Rectal smooth muscle tissue (tissue), 1 donor: ENCODE results near the gene TFAP2C.
"Not testable (repeated sequence)": the region's sequence is repeated elsewhere in the genome, so short reads cannot be mapped to it uniquely, and the experiment has no call there.

Experiments
- H3K27ac ChIP-seq: one replicate; pipeline ENCODE4 v1.7.0; 2013; ENCODE audit warnings: low read depth, low read length, inconsistent platforms
- H3K27me3 ChIP-seq: one replicate; pipeline ENCODE4 v1.7.0; 2013; ENCODE audit warnings: low read length; ENCODE audit not compliant: control insufficient read depth, insufficient read depth
- H3K36me3 ChIP-seq: one replicate; pipeline ENCODE4 v1.7.0; 2013; ENCODE audit warnings: low read length; ENCODE audit not compliant: control insufficient read depth, insufficient read depth
- H3K4me1 ChIP-seq: one replicate; pipeline ENCODE4 v1.7.0; 2013; ENCODE audit warnings: low read length; ENCODE audit not compliant: control insufficient read depth, insufficient read depth
- H3K4me3 ChIP-seq: one replicate; pipeline ENCODE4 v1.7.0; 2013; ENCODE audit warnings: low read length
- H3K9ac ChIP-seq: one replicate; pipeline ENCODE4 v1.7.0; 2013; ENCODE audit warnings: low read length

The TFAP2C gene

DNA sequence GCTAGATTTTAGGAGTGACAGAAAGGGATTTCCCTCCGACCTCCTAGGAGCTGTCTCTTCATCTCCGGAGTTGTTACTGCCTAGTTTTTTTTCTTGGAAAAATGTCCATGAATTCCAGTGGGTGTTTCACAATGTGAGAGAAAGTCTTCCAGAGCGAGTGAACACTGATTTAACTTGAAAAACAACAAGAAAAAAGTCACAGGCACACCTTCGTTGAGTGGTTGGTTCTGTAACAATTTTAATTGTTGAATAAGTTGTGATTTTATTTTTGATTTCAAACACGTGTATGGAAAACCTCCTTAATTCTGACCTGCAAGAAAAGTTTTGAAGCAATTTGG, 2.9 kb downstream of the TFAP2C start:
- Histone ChIP-seq H3K27ac (no peak overlapping the region), H3K36me3 (no peaks in the 10 kb centered on the region), H3K4me1 (no peaks in the 10 kb centered on the region), H3K27me3 (peaks cover 25% of the 10 kb centered on the region), H3K4me3 (no peak overlapping the region), H3K9ac (no peak overlapping the region)

DNA sequence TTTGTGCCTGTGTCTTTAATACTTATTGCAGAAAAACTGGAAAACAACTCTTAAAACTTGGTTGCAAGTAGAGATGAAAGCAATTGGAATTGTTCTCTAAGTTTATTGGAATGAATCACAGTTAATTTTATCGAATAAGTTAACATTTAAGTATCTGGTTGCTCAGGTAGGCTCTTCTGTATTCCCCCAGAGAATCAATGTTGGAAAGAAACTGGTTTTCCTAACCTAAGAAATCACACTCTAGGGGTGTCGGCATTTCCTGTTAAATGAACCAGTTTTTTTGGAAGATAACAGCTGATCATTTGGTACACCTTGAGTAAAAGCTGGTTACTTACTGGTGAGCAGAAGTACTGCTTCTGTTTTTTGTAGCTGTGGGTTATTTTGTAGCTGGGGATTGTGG, 5.2 kb downstream of the TFAP2C start:
- Histone ChIP-seq H3K9ac (no peak overlapping the region), H3K4me1 (no peaks in the 10 kb centered on the region), H3K4me3 (no peak overlapping the region), H3K27me3 (peaks cover 16% of the 10 kb centered on the region), H3K36me3 (no peaks in the 10 kb centered on the region), H3K27ac (no peak overlapping the region)

DNA sequence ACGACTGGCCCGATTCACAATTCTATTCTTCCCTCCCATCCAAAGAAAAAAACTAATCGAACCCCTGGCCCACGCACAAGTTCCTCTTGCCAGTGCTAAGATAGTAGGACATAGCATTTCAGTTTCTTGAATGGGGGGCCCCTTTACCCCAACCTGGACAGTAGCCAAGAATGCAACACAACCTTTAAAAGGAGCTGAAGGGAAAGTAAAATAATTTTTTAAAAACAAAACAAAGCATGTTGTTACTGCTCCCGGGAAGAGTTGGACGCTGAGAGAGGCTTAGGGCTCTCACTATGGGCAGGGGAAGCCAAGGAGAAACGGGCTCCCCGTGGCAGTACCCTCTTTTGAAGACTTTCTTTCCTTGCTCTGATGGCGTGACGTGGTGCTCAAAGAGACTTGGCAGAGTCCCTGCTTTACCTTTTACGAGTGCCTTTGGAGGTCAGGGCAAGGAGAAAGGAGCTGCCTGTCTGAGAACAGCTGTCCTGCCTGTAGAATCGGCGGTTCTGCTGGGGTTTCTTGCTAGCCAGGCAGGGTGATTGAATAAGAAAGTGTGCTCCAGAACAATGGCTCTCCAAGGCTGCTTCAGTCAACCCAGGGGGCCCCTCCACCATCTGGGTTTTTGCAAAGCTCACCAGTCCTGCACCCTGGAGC, 5.8 kb downstream of the TFAP2C start:
- H3K4me1 ChIP-seq = no peaks in the 10 kb centered on the region
- H3K27me3 ChIP-seq = peaks cover 10% of the 10 kb centered on the region
- no peak overlapping the region for H3K27ac ChIP-seq
- H3K4me3 ChIP-seq = no peak overlapping the region
- H3K36me3 ChIP-seq = no peaks in the 10 kb centered on the region
- no peak overlapping the region for H3K9ac ChIP-seq

DNA sequence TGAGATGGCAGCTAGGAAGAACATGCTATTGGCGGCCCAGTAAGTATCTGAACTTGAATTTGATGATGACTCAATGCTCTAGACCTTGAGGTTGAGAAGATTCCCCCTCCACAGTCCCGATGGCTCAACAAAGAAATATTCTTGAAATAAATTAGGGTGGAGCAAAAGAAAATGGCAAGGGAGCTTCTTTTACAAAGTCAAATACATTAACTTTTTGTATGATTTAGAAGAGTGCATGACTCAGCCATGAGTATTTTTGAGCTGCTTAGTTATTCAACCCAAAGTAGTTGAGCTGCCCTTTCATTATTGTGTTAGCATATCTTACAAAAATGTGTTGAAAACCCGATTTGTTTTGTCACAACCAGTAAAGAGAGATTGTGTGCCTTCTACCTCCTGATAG, 7.6 kb downstream of the TFAP2C start:
- Histone ChIP-seq H3K27me3 (peaks cover 1% of the 10 kb centered on the region), H3K4me1 (no peaks in the 10 kb centered on the region), H3K27ac (no peak overlapping the region), H3K9ac (no peak overlapping the region), H3K4me3 (no peak overlapping the region), H3K36me3 (no peaks in the 10 kb centered on the region)

DNA sequence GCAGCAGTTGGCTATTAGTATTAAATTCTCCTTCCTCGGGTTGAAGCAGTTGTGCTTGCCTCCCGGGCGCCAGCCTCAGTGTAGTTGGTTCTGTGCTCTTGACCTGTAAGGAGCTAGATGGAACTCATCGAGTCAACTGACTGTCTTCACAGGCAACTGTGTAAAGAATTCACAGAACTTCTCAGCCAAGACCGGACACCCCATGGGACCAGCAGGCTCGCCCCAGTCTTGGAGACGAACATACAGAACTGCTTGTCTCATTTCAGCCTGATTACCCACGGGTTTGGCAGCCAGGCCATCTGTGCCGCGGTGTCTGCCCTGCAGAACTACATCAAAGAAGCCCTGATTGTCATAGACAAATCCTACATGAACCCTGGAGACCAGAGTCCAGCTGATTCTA, 8.5 kb downstream of the TFAP2C start:
- Histone ChIP-seq H3K4me3 (no peak overlapping the region), H3K27me3 (no peaks in the 10 kb centered on the region), H3K36me3 (no peaks in the 10 kb centered on the region), H3K4me1 (no peaks in the 10 kb centered on the region), H3K27ac (no peak overlapping the region), H3K9ac (no peak overlapping the region)

DNA sequence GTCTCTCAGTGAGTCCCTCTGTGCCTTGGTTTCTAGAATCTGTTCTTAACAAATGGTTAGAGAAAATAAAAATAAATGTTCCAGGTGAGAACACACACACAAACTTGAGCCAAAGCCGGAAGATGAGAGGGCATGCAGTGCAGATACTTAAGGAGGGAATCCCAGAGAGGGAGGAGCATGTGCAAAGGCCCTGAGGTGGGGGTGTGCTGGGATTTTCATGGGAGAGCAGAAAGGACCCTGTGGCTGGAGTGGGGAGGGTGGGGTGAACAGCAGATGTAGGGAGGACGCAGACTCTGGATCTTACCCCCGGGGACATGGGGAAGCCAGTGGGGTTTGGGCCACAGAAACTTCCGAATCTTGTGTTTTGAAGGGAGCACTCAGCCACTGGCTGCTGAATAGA, 17.5 kb downstream of the TFAP2C start:
- Histone ChIP-seq H3K9ac (no peak overlapping the region), H3K27me3 (no peaks in the 10 kb centered on the region), H3K27ac (no peak overlapping the region), H3K36me3 (no peaks in the 10 kb centered on the region), H3K4me3 (no peak overlapping the region), H3K4me1 (no peaks in the 10 kb centered on the region)

DNA sequence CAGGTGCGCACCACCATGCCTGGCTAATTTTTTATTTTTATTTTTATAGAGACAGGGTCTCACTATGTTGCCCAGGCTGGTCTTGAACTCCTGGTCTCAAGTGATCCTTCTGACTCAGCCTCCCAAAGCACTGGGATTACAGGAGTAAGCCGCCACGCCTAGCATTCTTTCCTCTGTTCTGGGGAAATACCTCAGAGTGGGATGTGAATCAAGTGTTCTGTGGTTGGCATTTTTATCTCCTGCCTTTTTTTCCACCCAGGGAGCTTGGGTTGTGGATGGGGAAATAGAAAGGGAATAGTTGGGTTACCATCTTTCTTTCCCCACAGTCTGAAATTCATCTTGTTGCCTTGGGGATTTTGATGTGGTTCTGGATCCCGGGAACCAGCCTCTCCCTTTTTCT, 24.1 kb downstream of the TFAP2C start:
- Histone ChIP-seq H3K4me3 (no peak overlapping the region), H3K27ac (no peak overlapping the region), H3K9ac (no peak overlapping the region), H3K4me1 (no peaks in the 10 kb centered on the region), H3K36me3 (no peaks in the 10 kb centered on the region), H3K27me3 (no peaks in the 10 kb centered on the region)

DNA sequence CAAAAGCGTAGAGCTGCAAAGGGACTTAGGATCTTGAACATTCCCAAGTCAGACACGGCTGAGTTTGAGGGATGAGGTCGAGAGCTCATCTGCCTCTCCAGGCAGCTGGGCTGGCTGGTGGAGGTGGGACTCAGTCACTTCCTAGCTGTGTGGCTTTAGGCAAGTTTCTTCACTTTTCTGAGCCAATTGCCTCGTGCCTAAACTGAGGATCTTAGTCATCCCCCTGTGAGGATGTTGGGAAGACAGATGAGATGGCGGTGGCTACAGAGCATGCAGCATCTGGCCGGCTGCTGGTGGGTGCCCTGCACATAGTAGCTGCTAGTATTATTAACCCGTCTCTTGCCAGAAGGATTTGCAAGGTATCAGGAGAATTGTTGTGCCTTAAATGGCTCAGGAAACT, 27.5 kb downstream of the TFAP2C start:
- H3K9ac ChIP-seq = no peak overlapping the region
- no peaks in the 10 kb centered on the region for H3K36me3 ChIP-seq
- H3K27ac ChIP-seq = no peak overlapping the region
- no peaks in the 10 kb centered on the region for H3K27me3 ChIP-seq
- H3K4me3 ChIP-seq = no peak overlapping the region
- H3K4me1 ChIP-seq = no peaks in the 10 kb centered on the region

DNA sequence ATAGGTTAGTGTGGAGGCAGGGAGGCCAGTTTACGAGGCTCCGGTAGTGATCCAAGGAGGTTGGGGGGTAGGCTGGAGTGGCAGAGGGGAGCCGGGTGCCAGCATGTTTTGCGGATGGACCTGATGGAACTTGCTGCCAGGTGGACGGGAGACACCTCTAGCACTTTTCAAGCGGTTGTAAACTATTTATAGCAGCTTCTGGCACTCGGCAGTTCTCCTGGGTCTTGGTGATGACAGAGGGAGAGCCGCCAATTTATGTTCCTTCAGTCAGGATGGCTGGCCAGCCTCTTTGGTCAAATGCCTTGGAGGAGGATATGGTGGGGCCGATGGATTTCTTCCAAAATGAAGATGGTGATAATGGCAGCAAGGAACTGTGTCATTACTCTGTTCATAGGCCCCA, 28.8 kb downstream of the TFAP2C start:
- H3K36me3 ChIP-seq = no peaks in the 10 kb centered on the region
- H3K27ac ChIP-seq = no peak overlapping the region
- H3K27me3 ChIP-seq = no peaks in the 10 kb centered on the region
- no peaks in the 10 kb centered on the region for H3K4me1 ChIP-seq
- no peak overlapping the region for H3K4me3 ChIP-seq
- no peak overlapping the region for H3K9ac ChIP-seq

DNA sequence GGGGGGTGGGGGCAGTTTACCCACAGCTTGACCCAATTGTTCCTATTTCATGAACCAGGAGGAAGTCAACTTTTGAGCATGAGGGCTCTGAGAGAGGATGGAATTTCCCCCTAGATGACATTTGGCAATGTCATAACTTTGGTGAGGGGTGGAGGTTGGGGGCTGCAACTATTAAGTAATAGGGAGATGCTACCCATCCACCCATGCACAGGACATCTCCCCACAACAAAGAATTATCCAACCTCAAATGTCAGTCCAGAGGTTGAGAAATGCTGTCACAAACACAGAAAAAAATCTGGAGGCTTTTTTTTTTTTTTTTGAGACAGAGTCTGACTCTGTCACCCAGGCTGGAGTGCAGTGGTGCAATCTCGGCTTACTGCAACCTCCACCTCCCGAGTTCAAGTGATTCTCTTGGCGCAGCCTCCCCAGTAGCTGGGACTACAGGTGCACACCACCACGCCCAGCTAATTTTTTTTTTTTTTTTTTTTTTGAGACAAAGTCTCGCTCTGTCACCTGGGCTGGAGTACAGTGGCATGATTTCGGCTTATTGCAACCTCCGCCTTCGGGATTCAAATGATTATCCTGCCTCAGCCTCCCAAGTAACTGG, 29.3 kb downstream of the TFAP2C start:
- H3K27ac ChIP-seq, H3K4me1 ChIP-seq, H3K27me3 ChIP-seq, H3K36me3 ChIP-seq, H3K9ac ChIP-seq, H3K4me3 ChIP-seq: not testable (repeated sequence)

DNA sequence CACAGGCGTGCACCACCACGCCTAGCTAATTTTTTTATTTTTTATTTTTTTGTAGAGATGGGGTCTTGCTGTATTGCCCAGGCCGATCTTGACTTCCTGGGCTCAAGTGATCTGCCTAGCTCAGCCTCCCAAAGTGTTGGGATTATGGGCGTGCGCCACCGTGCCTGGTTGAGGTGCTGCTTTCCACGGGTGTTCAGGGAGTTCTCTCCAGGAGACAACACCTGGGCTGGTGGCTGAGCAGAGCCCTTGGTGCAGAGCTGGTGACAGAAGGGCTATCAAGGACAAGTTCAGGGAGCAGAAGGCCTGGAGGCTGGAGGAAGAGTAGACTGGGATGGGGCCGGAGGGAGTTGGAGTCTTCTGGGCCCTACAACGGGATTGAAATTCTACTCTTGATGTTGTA, 34.6 kb downstream of the TFAP2C start:
- Histone ChIP-seq H3K27ac (no peak overlapping the region), H3K27me3 (no peaks in the 10 kb centered on the region), H3K36me3 (no peaks in the 10 kb centered on the region)

DNA sequence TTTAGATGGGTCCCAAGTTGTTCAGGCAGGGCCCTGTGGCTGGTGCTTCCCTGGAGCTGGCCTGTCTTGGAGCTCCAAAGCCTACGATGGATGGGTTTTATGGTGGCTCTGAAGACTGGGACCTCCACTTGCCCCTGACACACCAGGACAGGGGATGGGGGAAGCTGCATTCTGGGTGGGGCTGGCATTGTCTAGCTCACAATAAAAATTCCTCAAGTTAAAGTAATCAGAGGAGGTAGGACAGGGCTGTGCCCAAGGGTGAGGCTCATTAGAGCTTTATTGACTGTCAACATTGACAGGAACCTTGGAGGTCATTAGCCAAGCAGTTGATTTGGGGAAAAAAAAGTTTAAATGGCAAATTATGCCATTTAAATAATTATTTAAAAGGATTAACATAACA, 35.7 kb downstream of the TFAP2C start:
- Histone ChIP-seq H3K27ac (no peak overlapping the region), H3K9ac (no peak overlapping the region), H3K27me3 (no peaks in the 10 kb centered on the region), H3K4me1 (no peaks in the 10 kb centered on the region), H3K36me3 (no peaks in the 10 kb centered on the region), H3K4me3 (no peak overlapping the region)

More for the DNA sequence above, 34.6 kb downstream of the TFAP2C start:
- H3K4me3 ChIP-seq = no peak overlapping the region
- H3K9ac ChIP-seq = no peak overlapping the region
- H3K4me1 ChIP-seq = no peaks in the 10 kb centered on the region

DNA sequence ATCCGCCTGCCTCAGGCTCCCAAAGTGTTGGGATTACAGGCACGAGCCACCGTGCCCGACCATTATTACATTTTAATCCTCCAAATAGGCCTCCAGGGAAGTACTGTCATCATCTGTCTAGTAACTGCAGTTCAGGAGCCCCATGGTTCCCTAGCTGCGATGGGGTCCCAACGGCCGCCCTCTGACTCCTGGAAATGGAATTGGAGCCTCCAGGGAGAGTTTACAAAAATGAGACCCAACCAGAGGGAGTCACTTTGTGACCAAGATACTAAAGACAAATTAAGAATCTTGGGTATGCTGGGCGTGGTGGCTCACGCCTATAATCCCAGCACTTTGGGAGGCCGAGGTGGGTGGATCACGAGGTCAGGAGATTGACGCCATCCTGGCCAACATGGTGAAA, 36.7 kb downstream of the TFAP2C start:
- Histone ChIP-seq H3K27me3 (no peaks in the 10 kb centered on the region), H3K4me1 (no peaks in the 10 kb centered on the region), H3K9ac (no peak overlapping the region), H3K4me3 (no peak overlapping the region), H3K27ac (no peak overlapping the region), H3K36me3 (no peaks in the 10 kb centered on the region)
